HCT116 (cell line): ENCODE data around the gene BAIAP2L1. TPM values are rescaled to one million over a fixed set of nuclear protein-coding genes. Genes with fewer than 3 reads are reported as not detected.

Experiments
- ATAC-seq: fragments of 200-7000 bp; cut with Tn5 transposase; 2 replicates; pipeline ENCODE4 v1.9.1; 2020; ENCODE audit warnings: mild to moderate bottlenecking, moderate library complexity
- BruUV-seq: library from RNA; stranded (reverse); fragments of 400-500 nt; replicated peaks from 2 replicates; lab custom pipeline; 2021; lab: Mats Ljungman, UMichigan
- CTCF ChIA-PET: fragments of 300-600 bp; sonication (Branson Sonifier 250); formaldehyde crosslinking; loops from one replicate; lab custom pipeline; 2021; ENCODE audit warnings: antibody characterized with exemption; lab: Charles Lee
- POLR2A ChIA-PET: fragments of 300-600, 350-600 bp; sonication (Branson Sonifier 250); formaldehyde crosslinking; loops from one replicate; lab custom pipeline; 2021; ENCODE audit warnings: antibody characterized with exemption; lab: Charles Lee
- RAD21 ChIA-PET, 2 experiments: fragments of 300-600 bp; sonication (Branson Sonifier 250); formaldehyde crosslinking; loops; one replicate each; lab custom pipeline; 2023; ENCODE audit warnings: low total read pairs in 2 of 2; ENCODE audit not compliant: uncharacterized antibody in 2 of 2, unreplicated experiment in 2 of 2, low non-redundant PET in 1 of 2; lab: Charles Lee
- DNase-seq: peaks from one replicate; pipeline ENCODE4 v3.0.0-alpha.2; 2010; ENCODE audit warnings: low read depth, low spot score
- H2AFZ ChIP-seq: fragments of 200-600 bp; shearing (Covaris generic), sonication (generic); 2 replicates; pipeline ENCODE4 v1.6.1; 2017; ENCODE audit warnings: low read depth, mixed run types, mixed read lengths, antibody characterized with exemption, low read length; ENCODE audit not compliant: poor library complexity, severe bottlenecking
- H3K27ac ChIP-seq: 2 replicates; pipeline ENCODE4 v1.5.1; 2012; ENCODE audit warnings: low read depth, low read length
- H3K27me3 ChIP-seq: fragments of 200-600 bp; sonication (generic); 2 replicates; pipeline ENCODE4 v1.6.1; 2016; ENCODE audit warnings: mixed run types, low read length, mixed read lengths; ENCODE audit not compliant: insufficient read depth
- H3K36me3 ChIP-seq, 2 experiments: fragments of 200-500 bp in 1 of 2; fragments of 200-600 bp in 1 of 2; sonication (Bioruptor generic) in 1 of 2; sonication (generic) in 1 of 2; 2 replicates each; pipeline versions ENCODE4 v1.5.1 to v1.6.1; 2014 to 2016; ENCODE audit warnings: low read length in 2 of 2, inconsistent platforms in 1 of 2, mixed read lengths in 1 of 2, mixed run types in 1 of 2; ENCODE audit not compliant: insufficient read depth in 2 of 2, control insufficient read depth in 1 of 2
- H3K4me1 ChIP-seq, 2 experiments: fragments of 200-600 bp in 1 of 2; sonication (generic) in 1 of 2; 2 replicates each; pipeline versions ENCODE4 v1.5.1 to v1.6.1; 2012 to 2017; ENCODE audit warnings: low read length in 2 of 2, inconsistent platforms in 1 of 2, mild to moderate bottlenecking in 1 of 2, mixed read lengths in 1 of 2, mixed run types in 1 of 2, moderate library complexity in 1 of 2; ENCODE audit not compliant: insufficient read depth in 2 of 2, control insufficient read depth in 1 of 2
- H3K4me2 ChIP-seq: fragments of 200-600 bp; sonication (generic); 2 replicates; pipeline ENCODE4 v1.6.1; 2017; ENCODE audit warnings: mixed run types, low read length, mixed read lengths
- H3K4me3 ChIP-seq, 2 experiments: fragments of 200-600 bp in 1 of 2; sonication (generic) in 1 of 2; replicated peaks in 1 of 2; 2 replicates each; pipeline ENCODE4 v1.5.1; 2011 to 2016; ENCODE audit warnings: low read length in 2 of 2, control low read depth in 1 of 2, low read depth in 1 of 2, mild to moderate bottlenecking in 1 of 2, mixed read lengths in 1 of 2, mixed run types in 1 of 2
- H3K79me2 ChIP-seq: fragments of 200-600 bp; sonication (generic); 2 replicates; pipeline ENCODE4 v1.6.1; 2017; ENCODE audit warnings: mild to moderate bottlenecking, mixed run types, low read length, moderate library complexity, mixed read lengths; ENCODE audit not compliant: insufficient read depth
- H3K9ac ChIP-seq: fragments of 200-600 bp; sonication (generic); 2 replicates; pipeline ENCODE4 v1.6.1; 2016; ENCODE audit warnings: low read length, mixed read lengths
- H3K9me2 ChIP-seq: fragments of 200-600 bp; sonication (generic), shearing (Covaris generic); 2 replicates; pipeline ENCODE4 v1.6.1; 2017; ENCODE audit warnings: mixed run types, mild to moderate bottlenecking, moderate library complexity; ENCODE audit not compliant: insufficient read depth
- H3K9me3 ChIP-seq, 2 experiments: fragments of 200-500 bp in 1 of 2; fragments of 200-600 bp in 1 of 2; sonication (Bioruptor generic) in 1 of 2; sonication (generic) in 1 of 2; 2 replicates each; pipeline ENCODE4 v1.6.1; 2014 to 2017; ENCODE audit warnings: low read length in 2 of 2, mixed read lengths in 2 of 2, inconsistent platforms in 1 of 2, low read depth in 1 of 2, mild to moderate bottlenecking in 1 of 2, mixed run types in 1 of 2, moderate library complexity in 1 of 2; ENCODE audit not compliant: control insufficient read depth in 1 of 2, insufficient read depth in 1 of 2
- H4K20me1 ChIP-seq: fragments of 200-600 bp; sonication (generic), shearing (Covaris generic); 2 replicates; pipeline ENCODE4 v1.6.1; 2017; ENCODE audit warnings: mixed run types, mild to moderate bottlenecking, moderate library complexity; ENCODE audit not compliant: insufficient read depth
- CBX3 ChIP-seq: IDR thresholded peaks from 2 replicates; pipeline ENCODE4 v1.6.1; 2012; ENCODE audit warnings: low read depth
- CEBPB ChIP-seq: IDR thresholded peaks from 2 replicates; pipeline ENCODE4 v1.6.1; 2012; ENCODE audit warnings: low read depth
- EGR1 ChIP-seq: IDR thresholded peaks from 2 replicates; pipeline ENCODE4 v1.6.1; 2012; ENCODE audit warnings: low read depth
- ELF1 ChIP-seq: IDR thresholded peaks from 2 replicates; pipeline ENCODE4 v1.6.1; 2012; ENCODE audit warnings: low read depth, borderline replicate concordance
- EZH2 ChIP-seq: fragments of 200-600 bp; sonication (generic); IDR thresholded peaks from 2 replicates; pipeline ENCODE4 v1.6.1; 2017; ENCODE audit warnings: antibody characterized with exemption, mixed run types
- EZH2phosphoT487 ChIP-seq: fragments of 200-600 bp; IDR thresholded peaks from 2 replicates; pipeline ENCODE4 v1.6.1; 2018; ENCODE audit warnings: antibody characterized with exemption, borderline replicate concordance
- FOSL1 ChIP-seq: IDR thresholded peaks from 2 replicates; pipeline ENCODE4 v1.6.1; 2012; ENCODE audit warnings: low read depth
- JUND ChIP-seq: IDR thresholded peaks from 2 replicates; pipeline ENCODE4 v1.6.1; 2012
- MAX ChIP-seq: IDR thresholded peaks from 2 replicates; pipeline ENCODE4 v1.6.1; 2012
- POLR2A ChIP-seq: IDR thresholded peaks from 2 replicates; pipeline ENCODE4 v1.7.0; 2011; ENCODE audit warnings: borderline replicate concordance; ENCODE audit not compliant: insufficient read depth, insufficient read length; ENCODE audit errors: extremely low read depth
- POLR2AphosphoS5 ChIP-seq: IDR thresholded peaks from 2 replicates; pipeline ENCODE4 v1.6.1; 2011; ENCODE audit warnings: mild to moderate bottlenecking, low read depth, low read length, moderate library complexity
- RAD21 ChIP-seq: IDR thresholded peaks from 2 replicates; pipeline ENCODE4 v1.6.1; 2012; ENCODE audit warnings: low read depth, mild to moderate bottlenecking
- SIN3A ChIP-seq: IDR thresholded peaks from 2 replicates; pipeline ENCODE4 v1.6.1; 2012; ENCODE audit warnings: low read depth
- SRF ChIP-seq: IDR thresholded peaks from 2 replicates; pipeline ENCODE4 v1.6.1; 2012; ENCODE audit warnings: low read depth
- TCF7L2 ChIP-seq: IDR thresholded peaks from 2 replicates; pipeline ENCODE4 v1.7.0; 2011; ENCODE audit warnings: borderline replicate concordance, inconsistent platforms; ENCODE audit not compliant: insufficient read depth, insufficient read length; ENCODE audit errors: extremely low read depth
- YY1 ChIP-seq: IDR thresholded peaks from 2 replicates; pipeline ENCODE4 v1.6.1; 2011; ENCODE audit warnings: low read length, low read depth, moderate library complexity, mild to moderate bottlenecking; ENCODE audit not compliant: insufficient replicate concordance; ENCODE audit errors: extremely low read depth
- ZBTB33 ChIP-seq: IDR thresholded peaks from 2 replicates; pipeline ENCODE4 v1.6.1; 2011; ENCODE audit warnings: mild to moderate bottlenecking, low read length, moderate library complexity; ENCODE audit not compliant: insufficient replicate concordance; ENCODE audit errors: extremely low read depth
- ZNF274 ChIP-seq: fragments of 200-500 bp; sonication (Bioruptor generic); IDR thresholded peaks from 2 replicates; pipeline ENCODE4 v1.6.1; 2014; ENCODE audit warnings: mild to moderate bottlenecking, low read depth, low read length, inconsistent platforms
- intact Hi-C: fragments of 100-400 bp; cut with micrococcal nuclease; formaldehyde crosslinking; loops from 2 replicates; pipeline ENCODE4 v1.10.0; 2022
- total RNA-seq: library from RNA; stranded (reverse); gene quantifications from one replicate; pipeline ENCODE4 v1.2.1, GENCODE V29; 2021; ENCODE audit not compliant: unreplicated experiment
- TF ChIP-seq, protein P1 (sequence below): IDR thresholded peaks from 2 replicates; pipeline ENCODE4 v1.6.1; 2012

BAIAP2L1 gene
- total RNA-seq, 1 experiment from 2014 or later: 61.2 TPM

DNA sequence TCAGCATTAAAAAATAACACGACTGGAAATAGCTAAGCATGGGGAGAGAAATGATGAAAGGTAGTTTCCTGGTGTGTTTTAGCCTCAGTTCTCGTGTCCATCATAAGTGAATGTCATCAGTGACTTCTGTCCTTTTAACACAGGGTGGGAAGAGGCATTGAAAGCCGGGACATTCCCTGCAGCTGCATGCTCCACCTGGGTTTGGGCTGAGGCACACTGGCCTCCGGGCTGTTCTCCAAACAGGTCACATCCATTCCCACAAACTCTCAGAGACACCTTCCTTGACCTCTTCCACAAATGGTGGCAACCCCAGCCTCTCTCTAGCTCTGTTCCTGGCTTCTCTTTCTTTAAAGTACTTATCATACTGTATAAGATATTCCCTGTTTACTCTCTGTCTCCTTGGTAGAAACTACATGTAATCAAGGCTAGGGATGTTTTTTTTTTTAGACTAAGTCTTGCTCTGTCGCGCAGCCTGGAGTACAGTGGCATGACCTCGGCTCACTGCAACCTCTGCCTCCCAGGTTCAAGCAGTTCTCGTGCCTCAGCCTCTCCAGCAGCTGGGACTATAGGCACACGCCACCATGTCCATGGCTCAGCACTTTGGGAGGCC lies 22.6 kb downstream of the BAIAP2L1 start:
- H3K9ac ChIP-seq: no peak overlapping the region
- H3K27ac ChIP-seq: no peak overlapping the region
- no peak for ATAC-seq

More for the DNA sequence above, 22.6 kb downstream of the BAIAP2L1 start:
- no peak overlapping the region for H2AFZ ChIP-seq
- H3K9me2 ChIP-seq: no peaks in the 10 kb centered on the region
- DNase-seq: no peak
- CTCF ChIA-PET: no interaction called here
- POLR2A ChIA-PET: no interaction called here
- RAD21 ChIA-PET: no interaction called here
- no peak overlapping the region for H3K4me3 ChIP-seq
- no peaks in the 10 kb centered on the region for H4K20me1 ChIP-seq
- H3K36me3 ChIP-seq: no peaks in the 10 kb centered on the region
- intact Hi-C loops: no loop called here
- H3K9me3 ChIP-seq: no peaks in the 10 kb centered on the region
- no peak for TF ChIP-seq SRF
- no peak for TF ChIP-seq POLR2A
- no peak for TF ChIP-seq MAX
- no peak for TF ChIP-seq EGR1
- TF ChIP-seq FOSL1: no peak
- no peak for TF ChIP-seq POLR2AphosphoS5
- no peak for TF ChIP-seq JUND
- no peak for TF ChIP-seq RAD21
- TF ChIP-seq SIN3A: no peak
- TF ChIP-seq YY1: no peak
- TF ChIP-seq ZNF274: no peak
- no peak for TF ChIP-seq EZH2phosphoT487
- TF ChIP-seq, protein P1, sequence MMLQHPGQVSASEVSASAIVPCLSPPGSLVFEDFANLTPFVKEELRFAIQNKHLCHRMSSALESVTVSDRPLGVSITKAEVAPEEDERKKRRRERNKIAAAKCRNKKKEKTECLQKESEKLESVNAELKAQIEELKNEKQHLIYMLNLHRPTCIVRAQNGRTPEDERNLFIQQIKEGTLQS: no peak
- TF ChIP-seq TCF7L2: no peak
- no peak for TF ChIP-seq ELF1
- TF ChIP-seq CBX3: no peak
- TF ChIP-seq EZH2: no peak
- TF ChIP-seq CEBPB: no peak
- TF ChIP-seq ZBTB33: no peak
- no peak overlapping the region for H3K4me2 ChIP-seq
- no peaks in the 10 kb centered on the region for H3K27me3 ChIP-seq
- BruUV-seq: no TSS peak
- peaks cover 94% of the 10 kb centered on the region for H3K79me2 ChIP-seq
- H3K4me1 ChIP-seq: peaks cover 3 to 14% of the 10 kb centered on the region in 2 experiments; a peak in 3 of 4 replicates
